Kidney (tissue), 22 donors: ENCODE measurements around the gene F2RL3. TPM values are rescaled to one million over a fixed set of nuclear protein-coding genes. Genes with fewer than 3 reads are reported as not detected.

Source experiments
- DNase-seq, 5 donors: peaks; one replicate each; pipeline ENCODE4 v3.0.0-alpha.2; 2013 to 2020
- FAIRE-seq: peaks from 2 replicates; lab custom pipeline; 2012; peaks lifted over from hg19 to GRCh38; lab: Jason Lieb, UNC
- H3K27ac ChIP-seq, 2 donors: one replicate each; pipeline ENCODE4 v1.7.0; 2013; ENCODE audit warnings: low read depth in 2 of 2, low read length in 2 of 2, inconsistent platforms in 1 of 2
- H3K27me3 ChIP-seq: one replicate; pipeline ENCODE4 v1.7.1; 2013; ENCODE audit warnings: low read length, inconsistent platforms; ENCODE audit not compliant: control insufficient read depth, insufficient read depth
- H3K36me3 ChIP-seq, 3 donors: one replicate each; pipeline versions ENCODE4 v1.7.0 to v1.7.1; 2013; ENCODE audit warnings: low read length in 3 of 3, control low read depth in 1 of 3, inconsistent platforms in 1 of 3; ENCODE audit not compliant: insufficient read depth in 3 of 3, control insufficient read depth in 2 of 3
- H3K4me1 ChIP-seq, 3 donors: one replicate each; pipeline versions ENCODE4 v1.7.0 to v1.7.1; 2013; ENCODE audit warnings: low read length in 3 of 3, inconsistent platforms in 1 of 3, low read depth in 1 of 3; ENCODE audit not compliant: control insufficient read depth in 2 of 3, insufficient read depth in 2 of 3
- H3K4me3 ChIP-seq, 3 donors: one replicate each; pipeline versions ENCODE4 v1.7.0 to v1.8.1; 2013; ENCODE audit warnings: low read length in 3 of 3, control low read depth in 1 of 3, inconsistent platforms in 1 of 3
- H3K9ac ChIP-seq, 3 donors: one replicate each; pipeline versions ENCODE4 v1.7.0 to v1.7.1; 2013; ENCODE audit warnings: low read length in 3 of 3, control low read depth in 1 of 3, inconsistent platforms in 1 of 3
- H3K9me3 ChIP-seq, 3 donors: one replicate each; pipeline versions ENCODE4 v1.7.0 to v1.7.1; 2013; ENCODE audit warnings: low read length in 3 of 3, control low read depth in 1 of 3, inconsistent platforms in 1 of 3; ENCODE audit not compliant: control insufficient read depth in 2 of 3, insufficient read depth in 1 of 3
- CTCF ChIP-seq: IDR thresholded peaks from 3 replicates; pipeline ENCODE4 v1.5.1; 2012; ENCODE audit warnings: mild to moderate bottlenecking, moderate library complexity, borderline replicate concordance; ENCODE audit not compliant: insufficient read depth; ENCODE audit errors: extremely low read depth
- intact Hi-C: fragments of 100-400 bp; cut with DNase I; formaldehyde crosslinking; loops from one replicate; pipeline ENCODE4 v1.11.1; 2022
- long read RNA-seq, 10 donors: library from polyadenylated mRNA in 1 of 10; unstranded in 1 of 10; transcript quantifications; one replicate each; pipeline ENCODE4 v2.0.0 and lab custom pipeline, GENCODE V29; 2021 to 2026
- polyA plus RNA-seq: library from polyadenylated mRNA; stranded (reverse); fragments of 350-450 nt; fragmentation: Illumina TruSeq; extraction: RNeasy Lipid Tissue Mini Kit (QIAGEN cat#74804); gene quantifications from one replicate; pipeline ENCODE4 v1.2.3, GENCODE V29; 2014; ENCODE audit warnings: low read depth, low replicate concordance; ENCODE audit not compliant: insufficient read depth
- total RNA-seq: library from RNA; stranded (reverse); fragmentation: NEBNext Ultra II Directional; extraction: Animal tissue kit (Norgen Biotek cat#: 25700); gene quantifications from one replicate; pipeline ENCODE4 v1.2.1, GENCODE V29; 2021
- donor health status: control.
- donor health status: control.
- donor health status: control.
- donor health status: control.
- donor health status: control.
- donor health status: DM: yes; HTN: yes; CAD: no.
- donor health status: Normal renal cell carcinoma (clear cell type).

The F2RL3 gene
- total RNA-seq = 3.2 TPM
- 1.4 TPM for polyA plus RNA-seq
- long read RNA-seq, donor 1 = 0 reads
- long read RNA-seq, donor 2 = 0 reads
- long read RNA-seq, donor 3 = 0 reads
- long read RNA-seq, donor 4, partial matches to known transcripts = 0 of 1 reads
- long read RNA-seq, donor 4, other reads (novel, unspliced or antisense) = 0 of 1 reads
- long read RNA-seq, donor 5 = 0 reads
- long read RNA-seq, donor 6 = 0 reads
- long read RNA-seq, donor 7, partial matches to known transcripts = 0 of 8 reads
- long read RNA-seq, donor 7, other reads (novel, unspliced or antisense) = 4 of 8 reads
- long read RNA-seq, donor 8 = 0 reads
- long read RNA-seq, donor 9 = 0 reads
- long read RNA-seq, donor 10, partial matches to known transcripts = 0 of 2 reads
- long read RNA-seq, donor 10, other reads (novel, unspliced or antisense) = 0 of 2 reads

- Histone ChIP-seq H3K9me3 (no peaks in the 10 kb centered on the region), H3K36me3 (no peaks in the 10 kb centered on the region), H3K27ac (peak within 1 kb of the TSS; percentile 61 to 63), H3K9ac (peak within 1 kb of the TSS in 1 of 3 donors; percentile 34), H3K4me3 (peak within 1 kb of the TSS in 2 of 3 donors; percentile 9 to 39), H3K4me1 (peaks cover 0 to 2% (median 0%) of the 10 kb centered on the region in 3 donors), H3K27me3 (no peaks in the 10 kb centered on the region)
- FAIRE-seq = no peak
- TF ChIP-seq CTCF = no peak
- peak; percentile 38 to 85 (median 76) for DNase-seq
- intact Hi-C loops = no loop called here
Measured at GRCh38 chr19:16888629-16889365, at the start of gene F2RL3. F2RL3 (plus strand) TSS chr19:16888999; CDS start chr19:16889190, 191 bp downstream.

- DNase-seq (no peak), FAIRE-seq (no peak)
- Histone ChIP-seq H3K9me3 (no peaks in the 10 kb centered on the region), H3K27ac (no peak overlapping the region), H3K4me1 (no peaks in the 10 kb centered on the region), H3K4me3 (no peak overlapping the region), H3K27me3 (no peaks in the 10 kb centered on the region), H3K36me3 (peaks cover 6 to 24% (median 21%) of the 10 kb centered on the region in 3 donors), H3K9ac (no peak overlapping the region)
- TF ChIP-seq CTCF = no peak
- intact Hi-C loops = no loop called here
Measured at GRCh38 chr19:16841391-16841926, 47.3 kb upstream of the F2RL3 start.

- no peak overlapping the region for H3K9ac ChIP-seq
- H3K4me1 ChIP-seq = no peaks in the 10 kb centered on the region
- no peak for TF ChIP-seq CTCF
- no peak overlapping the region for H3K4me3 ChIP-seq
- no peaks in the 10 kb centered on the region for H3K9me3 ChIP-seq
- intact Hi-C loops = no loop called here
- H3K27ac ChIP-seq = no peak overlapping the region
- DNase-seq (no peak), FAIRE-seq (no peak)
- peaks cover 4 to 46% (median 31%) of the 10 kb centered on the region in 3 donors for H3K36me3 ChIP-seq
- H3K27me3 ChIP-seq = no peaks in the 10 kb centered on the region
Measured at GRCh38 chr19:16846901-16847300, 41.9 kb upstream of the F2RL3 start.
